SIG-M5 (cell line): ENCODE measurements around the gene RBBP8.

Experiments used
- DNase-seq: peaks from one replicate; lab custom pipeline; 2025; lab: John Stamatoyannopoulos, UW

RBBP8 gene

DNA sequence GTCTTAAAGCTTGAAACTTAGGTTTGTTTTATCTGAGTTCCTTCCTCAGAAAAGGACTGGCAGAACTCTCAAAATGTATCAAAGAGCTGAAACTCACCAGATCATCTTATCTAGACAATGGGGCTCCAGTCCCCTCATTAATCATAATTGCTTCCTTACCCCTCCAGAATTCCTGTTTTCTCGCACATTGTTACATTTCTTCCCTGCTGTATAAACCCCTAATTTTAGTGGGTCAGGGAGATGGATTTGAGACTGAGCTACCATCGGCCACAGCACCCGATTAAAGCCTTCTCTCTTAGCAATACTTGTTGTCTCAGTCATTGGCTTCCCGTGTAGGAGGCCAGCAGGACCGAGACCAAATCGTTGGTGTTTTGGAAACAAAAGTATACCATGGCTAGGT, 130.4 kb downstream of the RBBP8 start:
- DNase-seq, result no peak

- no peak for DNase-seq
Observed at GRCh38 chr18:23065234-23065806, 132.2 kb downstream of the RBBP8 start.

DNA sequence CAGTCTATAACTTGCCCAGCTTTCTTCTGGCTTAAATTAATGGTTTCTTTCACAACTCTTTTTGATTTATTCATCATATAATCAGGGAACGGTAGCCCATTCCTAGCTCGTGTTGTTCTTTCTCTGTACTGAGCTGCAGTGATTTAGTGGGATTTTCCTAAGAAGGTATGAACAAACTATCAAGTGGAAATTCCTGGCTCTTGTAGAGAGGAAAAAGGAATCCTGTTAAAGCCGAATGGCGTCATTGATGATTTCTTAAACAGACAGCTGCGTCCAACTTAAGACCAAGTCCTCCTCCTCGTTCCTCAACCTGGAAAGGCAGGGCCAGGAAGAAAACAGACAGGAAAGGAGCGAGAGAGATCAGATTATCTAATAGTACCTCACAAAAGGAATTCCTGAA, 132.9 kb downstream of the RBBP8 start:
- no peak for DNase-seq

DNA sequence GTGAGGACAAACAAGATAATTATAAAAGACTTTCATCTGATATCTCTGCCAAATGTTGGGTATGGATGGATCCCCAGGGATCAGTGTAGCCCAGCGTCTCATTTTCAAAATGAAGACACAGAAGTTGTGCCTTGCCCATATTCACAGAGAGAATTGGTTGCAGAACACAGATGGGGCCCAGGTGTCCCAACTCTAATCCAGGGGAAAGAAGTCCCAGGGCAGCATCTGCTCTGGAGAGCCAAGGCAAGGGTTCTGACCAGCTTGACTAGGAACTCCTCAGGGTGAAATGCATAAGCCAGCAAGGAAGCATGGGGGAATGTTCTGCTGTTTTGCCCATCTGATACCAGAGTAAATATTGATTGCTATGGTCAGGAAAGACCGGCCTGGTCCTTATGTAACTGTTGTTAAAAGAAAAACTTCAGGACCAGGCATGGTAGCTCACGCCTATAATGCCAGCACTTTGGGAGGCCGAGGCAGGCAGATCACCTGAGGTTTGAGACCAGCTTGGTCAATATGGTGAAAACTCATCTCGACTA, 133.4 kb downstream of the RBBP8 start:
- DNase-seq, result no peak

GRCh38 chr18:23067236-23067635, 134.1 kb downstream of the RBBP8 start:
- no peak for DNase-seq

DNA sequence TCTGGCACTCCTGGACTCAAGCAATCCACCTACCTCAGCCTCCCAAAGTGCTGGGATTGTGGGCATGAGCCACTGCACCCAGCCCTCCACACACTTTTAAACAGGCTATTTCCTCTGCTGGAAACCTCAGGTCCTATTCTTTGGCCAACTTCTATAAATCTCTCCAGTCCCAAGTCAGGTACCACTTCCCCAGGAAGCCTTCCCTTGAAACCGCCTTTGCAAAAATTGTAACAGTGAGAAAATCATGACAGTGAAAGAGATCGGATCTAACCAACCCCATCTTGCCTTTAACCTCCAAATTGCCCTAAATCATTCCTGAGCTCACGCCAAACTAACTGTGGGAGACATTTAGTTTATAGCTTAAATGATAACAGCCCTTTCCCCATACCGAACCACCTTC, 134.9 kb downstream of the RBBP8 start:
- DNase-seq, result no peak

- DNase-seq, result no peak
Observed at GRCh38 chr18:23068570-23069310, 135.6 kb downstream of the RBBP8 start.

GRCh38 chr18:23069481-23069880, 136.4 kb downstream of the RBBP8 start:
- DNase-seq, result no peak

DNA sequence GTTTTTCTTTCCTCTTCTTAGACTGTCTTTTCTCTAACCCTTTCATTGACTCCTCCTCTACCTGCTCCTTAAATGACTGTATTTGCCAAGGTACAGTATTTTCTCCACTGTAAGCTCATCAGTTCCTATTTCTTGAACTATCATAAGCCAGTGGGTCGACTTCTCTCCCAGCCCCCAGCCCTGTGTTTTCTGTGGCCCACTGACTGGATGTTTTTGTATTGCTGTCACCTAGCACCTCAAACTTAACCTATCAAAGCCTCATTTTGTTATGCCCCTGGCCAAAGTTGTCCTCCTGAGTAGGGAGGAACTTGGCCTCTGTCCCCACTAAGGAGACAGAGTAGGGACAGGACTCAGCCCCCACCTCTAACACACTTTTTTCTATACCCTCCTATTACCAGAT, 136.8 kb downstream of the RBBP8 start:
- DNase-seq, result no peak

- DNase-seq, result peak; percentile 87
Observed at GRCh38 chr18:23071285-23071684, 138.2 kb downstream of the RBBP8 start.

DNA sequence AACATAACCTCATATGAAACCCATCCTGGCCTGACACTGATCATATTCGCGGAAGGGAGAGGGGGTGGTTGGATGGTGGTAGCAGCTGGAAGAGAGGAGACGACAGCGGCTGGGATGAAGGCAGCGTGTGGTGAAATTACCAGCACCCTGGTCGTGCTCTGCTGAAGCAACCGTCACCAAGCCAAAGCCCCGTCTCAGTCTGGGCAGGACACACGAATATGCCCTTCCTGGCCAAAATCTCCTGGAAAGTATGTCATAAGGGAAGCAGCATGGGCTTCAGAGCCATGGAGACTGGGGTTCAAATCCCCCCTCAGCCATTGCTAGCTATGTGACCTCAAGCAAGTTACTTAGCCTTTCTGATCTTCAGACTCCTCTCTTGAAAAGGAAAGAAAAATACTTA, 139.0 kb downstream of the RBBP8 start:
- DNase-seq, result no peak

- DNase-seq, result no peak
Observed at GRCh38 chr18:23073996-23074606, 141.0 kb downstream of the RBBP8 start.
